OCI-LY7 (cell line): ENCODE measurements around the gene RNF220. TPM values are rescaled to one million over a fixed set of nuclear protein-coding genes. Genes with fewer than 3 reads are reported as not detected.

Experiments
- BruUV-seq: library from RNA; stranded (reverse); fragments of 400-500 nt; replicated peaks from 2 replicates; lab custom pipeline; 2021; lab: Mats Ljungman, UMichigan
- CTCF ChIA-PET: fragments of 300-600 bp; sonication (Branson Sonifier 250); formaldehyde crosslinking; loops from one replicate; lab custom pipeline; 2022; ENCODE audit warnings: antibody characterized with exemption; ENCODE audit not compliant: unreplicated experiment; lab: Charles Lee
- POLR2A ChIA-PET: fragments of 300-600 bp; sonication (Branson Sonifier 250); formaldehyde crosslinking; loops from one replicate; lab custom pipeline; 2022; ENCODE audit warnings: antibody characterized with exemption; lab: Charles Lee
- DNase-seq: peaks from one replicate; pipeline ENCODE4 v3.0.0-alpha.2; 2015; ENCODE audit warnings: low spot score
- H2AFZ ChIP-seq: fragments of 200-600 bp; sonication (generic), shearing (Covaris generic); 2 replicates; pipeline ENCODE4 v1.6.1; 2014; ENCODE audit warnings: mild to moderate bottlenecking, antibody characterized with exemption, low read length, moderate library complexity
- H3K27ac ChIP-seq: fragments of 200-600 bp; sonication (generic); 2 replicates; pipeline ENCODE4 v1.5.1; 2014; ENCODE audit warnings: mixed run types, low read depth, mild to moderate bottlenecking, moderate library complexity, low read length, inconsistent platforms; ENCODE audit not compliant: poor library complexity, severe bottlenecking
- H3K36me3 ChIP-seq: fragments of 200-600 bp; sonication (generic); 2 replicates; pipeline ENCODE4 v1.6.1; 2014; ENCODE audit warnings: mild to moderate bottlenecking, antibody characterized with exemption, low read length, moderate library complexity, mixed read lengths; ENCODE audit not compliant: insufficient read depth
- H3K4me1 ChIP-seq: fragments of 200-600 bp; sonication (generic); 2 replicates; pipeline ENCODE4 v1.5.1; 2014; ENCODE audit warnings: mild to moderate bottlenecking, low read length; ENCODE audit not compliant: insufficient read depth, poor library complexity, severe bottlenecking
- H3K4me2 ChIP-seq: fragments of 200-600 bp; sonication (generic); 2 replicates; pipeline ENCODE4 v1.6.1; 2014; ENCODE audit warnings: mild to moderate bottlenecking, low read length
- H3K4me3 ChIP-seq: fragments of 200-600 bp; sonication (generic); 2 replicates; pipeline ENCODE4 v1.5.1; 2014; ENCODE audit warnings: mild to moderate bottlenecking, low read depth, low read length; ENCODE audit not compliant: poor library complexity, severe bottlenecking
- H3K79me2 ChIP-seq: fragments of 200-600 bp; sonication (generic); 2 replicates; pipeline ENCODE4 v1.6.1; 2016; ENCODE audit warnings: low read depth, mild to moderate bottlenecking, low read length, moderate library complexity, mixed read lengths; ENCODE audit not compliant: insufficient read depth
- H3K9me2 ChIP-seq: fragments of 200-600 bp; sonication (generic); 2 replicates; pipeline ENCODE4 v1.6.1; 2016; ENCODE audit warnings: mild to moderate bottlenecking, low read length, mixed read lengths; ENCODE audit not compliant: insufficient read depth
- H3K9me3 ChIP-seq: fragments of 200-600 bp; sonication (generic); 2 replicates; pipeline ENCODE4 v1.6.1; 2014; ENCODE audit warnings: mild to moderate bottlenecking, mixed run types, low read length, mixed read lengths
- H4K20me1 ChIP-seq: fragments of 200-600 bp; sonication (generic); 2 replicates; pipeline ENCODE4 v1.6.1; 2014; ENCODE audit warnings: mild to moderate bottlenecking, antibody characterized with exemption, low read length, moderate library complexity, mixed read lengths; ENCODE audit not compliant: insufficient read depth
- CTCF ChIP-seq: fragments of 200-600 bp; sonication (generic); conservative IDR thresholded peaks from 2 replicates; pipeline ENCODE4 v1.5.1; 2014; ENCODE audit warnings: mild to moderate bottlenecking, antibody characterized with exemption, low read length, moderate library complexity, mixed read lengths
- EZH2phosphoT487 ChIP-seq: fragments of 200-600 bp; sonication (generic); IDR thresholded peaks from 2 replicates; pipeline ENCODE4 v1.6.1; 2018; ENCODE audit warnings: low read depth, borderline replicate concordance, mild to moderate bottlenecking, mixed run types, antibody characterized with exemption, low read length, moderate library complexity, mixed read lengths
- intact Hi-C: fragments of 100-400 bp; cut with micrococcal nuclease; formaldehyde crosslinking; loops from one replicate; pipeline ENCODE4 v1.10.0; 2022; ENCODE audit not compliant: unreplicated experiment
- total RNA-seq, 2 experiments: library from RNA; depleted of rRNA in 1 of 2; stranded (reverse); fragments of >200 nt in 1 of 2; shearing (Covaris generic) in 1 of 2; gene quantifications; 2 replicates each; pipeline ENCODE4 v1.2.3, GENCODE V29; 2014 to 2022

RNF220 gene
- total RNA-seq, 2 experiments from 2014 or later = 82.3 to 85.5 TPM

GRCh38 chr1:44412601-44413000, 7.5 kb downstream of the RNF220 start:
- no peak overlapping the region for H3K27ac ChIP-seq
- ChIA-PET CTCF (no interaction called here), POLR2A (no interaction called here)
- H3K9me2 ChIP-seq = no peaks in the 10 kb centered on the region
- H3K4me2 ChIP-seq = no peak overlapping the region
- no peaks in the 10 kb centered on the region for H3K79me2 ChIP-seq
- H4K20me1 ChIP-seq = no peaks in the 10 kb centered on the region; the same call in 1 of the 2 replicates
- no peaks in the 10 kb centered on the region for H3K9me3 ChIP-seq
- intact Hi-C loops = no loop called here
- TF ChIP-seq EZH2phosphoT487 (no peak), CTCF (no peak)
- H2AFZ ChIP-seq = no peak overlapping the region
- H3K4me1 ChIP-seq = no peaks in the 10 kb centered on the region
- no TSS peak for BruUV-seq
- DNase-seq = no peak
- no peak overlapping the region for H3K4me3 ChIP-seq
- no peaks in the 10 kb centered on the region for H3K36me3 ChIP-seq

GRCh38 chr1:44413740-44414139, 8.7 kb downstream of the RNF220 start:
- H3K36me3 ChIP-seq = no peaks in the 10 kb centered on the region
- no peak overlapping the region for H3K27ac ChIP-seq
- ChIA-PET CTCF (no interaction called here), POLR2A (no interaction called here)
- no peak overlapping the region for H2AFZ ChIP-seq
- no TSS peak for BruUV-seq
- H3K4me2 ChIP-seq = no peak overlapping the region
- no peak for TF ChIP-seq CTCF
- no peak for TF ChIP-seq EZH2phosphoT487
- H3K4me1 ChIP-seq = no peaks in the 10 kb centered on the region
- no peak overlapping the region for H3K4me3 ChIP-seq
- H4K20me1 ChIP-seq = no peaks in the 10 kb centered on the region; the same call in 1 of the 2 replicates
- no peaks in the 10 kb centered on the region for H3K9me2 ChIP-seq
- intact Hi-C loops = no loop called here
- DNase-seq = no peak
- no peaks in the 10 kb centered on the region for H3K9me3 ChIP-seq
- no peaks in the 10 kb centered on the region for H3K79me2 ChIP-seq

- Histone ChIP-seq H2AFZ (no peak overlapping the region), H4K20me1 (no peaks in the 10 kb centered on the region; the same call in 1 of the 2 replicates), H3K79me2 (no peaks in the 10 kb centered on the region), H3K36me3 (no peaks in the 10 kb centered on the region), H3K4me2 (no peak overlapping the region), H3K27ac (no peak overlapping the region), H3K4me1 (no peaks in the 10 kb centered on the region), H3K9me2 (no peaks in the 10 kb centered on the region), H3K4me3 (no peak overlapping the region), H3K9me3 (no peaks in the 10 kb centered on the region)
- TF ChIP-seq EZH2phosphoT487 = no peak
- TF ChIP-seq CTCF = no peak
- POLR2A ChIA-PET = interaction anchor here (0.6 kb wide), 1 partner anchor 23 kb away, joined by 4 read pairs; no protein-coding TSS in a partner anchor
- CTCF ChIA-PET = no interaction called here
- intact Hi-C loops = no loop called here
- no TSS peak for BruUV-seq
- no peak for DNase-seq
These were observed 10.0 kb downstream of the RNF220 start for GRCh38 chr1:44415013-44415412.
